HepG2 (cell line): ENCODE data around the gene SMARCD1.

ENCODE experiments used
- CHD2 ChIP-seq: IDR thresholded peaks from 2 replicates; pipeline ENCODE4 v1.6.1; 2011; ENCODE audit warnings: low read depth, low read length, improper control_type of control experiment
- DR1 ChIP-seq: sonication (generic); formaldehyde crosslinking; IDR thresholded peaks from 2 replicates; pipeline ENCODE4 v1.8.0; 2021; ENCODE audit warnings: mild to moderate bottlenecking, missing genetic modification reagents, inconsistent platforms
- HDAC2 ChIP-seq: sonication (generic); formaldehyde crosslinking; IDR thresholded peaks from 2 replicates; pipeline ENCODE4 v1.4.0; 2020; ENCODE audit warnings: missing genetic modification reagents
- IRF2 ChIP-seq: IDR thresholded peaks from 2 replicates; pipeline ENCODE4 v1.6.1; 2018; ENCODE audit warnings: missing genetic modification reagents, missing compliant biosample characterization
- JUN ChIP-seq: sonication (generic); formaldehyde crosslinking; IDR thresholded peaks from 2 replicates; pipeline ENCODE4 v1.4.0; 2020; ENCODE audit warnings: mild to moderate bottlenecking, missing genetic modification reagents
- NONO ChIP-seq, 2 experiments: fragments of 450-650 bp in 1 of 2; sonication (generic) in 1 of 2; formaldehyde crosslinking in 1 of 2; IDR thresholded peaks in 1 of 2; conservative IDR thresholded peaks in 1 of 2; 2 replicates each; pipeline versions ENCODE4 v1.6.1 to v1.8.0; 2017 to 2022; ENCODE audit warnings: mild to moderate bottlenecking in 1 of 2, missing genetic modification reagents in 1 of 2, moderate library complexity in 1 of 2
- SALL1 ChIP-seq: sonication (generic); formaldehyde crosslinking; IDR thresholded peaks from 2 replicates; pipeline ENCODE4 v1.8.0; 2022; ENCODE audit warnings: mild to moderate bottlenecking, missing genetic modification reagents
- SMARCC2 ChIP-seq: fragments of 450-650 bp; IDR thresholded peaks from 2 replicates; pipeline ENCODE4 v1.6.1; 2017; ENCODE audit warnings: antibody characterized with exemption, mild to moderate bottlenecking
- ZBTB42 ChIP-seq: sonication (generic); formaldehyde crosslinking; IDR thresholded peaks from 2 replicates; pipeline ENCODE4 v1.5.0; 2020; ENCODE audit warnings: mild to moderate bottlenecking, missing genetic modification reagents
- ZSCAN25 ChIP-seq: sonication (generic); formaldehyde crosslinking; IDR thresholded peaks from 2 replicates; pipeline ENCODE4 v1.8.0; 2022; ENCODE audit warnings: mild to moderate bottlenecking, missing genetic modification reagents

DNA sequence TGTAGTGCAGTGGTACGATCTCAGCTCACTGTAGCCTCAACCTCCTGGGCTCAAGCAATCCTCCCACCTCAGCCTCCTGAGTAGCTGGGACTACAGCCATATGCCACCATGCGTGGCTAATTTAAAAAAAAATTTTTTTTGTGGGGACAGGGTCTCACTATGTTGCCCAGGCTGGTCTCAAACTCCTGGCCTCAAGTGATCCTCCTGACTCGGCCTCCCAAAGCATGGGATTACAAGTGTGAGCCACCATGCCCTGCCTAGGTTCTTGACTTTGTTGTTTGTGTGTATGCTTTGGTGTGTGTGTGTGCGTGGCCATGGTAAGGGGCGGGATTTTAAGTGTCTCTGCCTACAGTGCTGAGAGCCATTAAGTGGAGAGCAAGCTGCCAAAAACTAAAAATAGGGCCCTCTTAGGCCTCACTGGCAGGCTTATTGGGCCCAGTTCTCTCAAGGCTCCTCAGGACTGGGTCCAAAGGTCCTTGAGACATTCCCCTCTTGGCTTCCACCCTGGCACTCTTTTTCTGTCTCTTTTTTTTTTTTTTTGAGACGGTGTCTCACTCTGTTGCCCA lies 32.0 kb downstream of the SMARCD1 start:
- no peak for TF ChIP-seq SMARCC2
- TF ChIP-seq CHD2, result no peak
- TF ChIP-seq SALL1 (CRISPR knock-in tag), result no peak
- no peak for TF ChIP-seq DR1 (CRISPR knock-in tag)
- no peak for TF ChIP-seq ZBTB42 (CRISPR knock-in tag)
- TF ChIP-seq ZSCAN25 (CRISPR knock-in tag), result no peak
- no peak for TF ChIP-seq JUN
- no peak for TF ChIP-seq NONO (IDR thresholded peaks at IDR 0.05)
- TF ChIP-seq NONO (CRISPR knock-in tag; conservative IDR thresholded peaks at IDR 0.05), result no peak
- TF ChIP-seq HDAC2 (CRISPR knock-in tag), result no peak
- no peak for TF ChIP-seq IRF2
